Midbrain (tissue), 1 donor: ENCODE results near the gene OR13J1.

Experiments
- DNase-seq: peaks from one replicate; lab custom pipeline; 2025; lab: John Stamatoyannopoulos, UW

Gene OR13J1

GRCh38 chr9:35834260-35835215, 35.7 kb downstream of the OR13J1 start:
- DNase-seq, result no peak

- no peak for DNase-seq
These were observed 37.4 kb downstream of the OR13J1 start for GRCh38 chr9:35832814-35833213.

- DNase-seq, result no peak
These were observed 39.2 kb downstream of the OR13J1 start for GRCh38 chr9:35831040-35831439.

GRCh38 chr9:35829764-35830096, 40.5 kb downstream of the OR13J1 start:
- DNase-seq, result no peak

GRCh38 chr9:35829084-35829763, 41.0 kb downstream of the OR13J1 start, which contains the start of gene TMEM8B:
Gene TMEM8B, plus strand, starts transcription at chr9:35829228. Its CDS starts 220 bp downstream, at chr9:35829448.
- peak; percentile 93 for DNase-seq

GRCh38 chr9:35828716-35829083, 41.5 kb downstream of the OR13J1 start, which contains the start of gene FAM221B:
Gene FAM221B, minus strand, starts transcription at chr9:35828732. Its CDS starts 2,571 bp downstream, at chr9:35826161.
- no peak for DNase-seq

GRCh38 chr9:35827486-35827885, 42.7 kb downstream of the OR13J1 start:
- DNase-seq, result no peak

GRCh38 chr9:35826071-35826701, 44.0 kb downstream of the OR13J1 start:
- DNase-seq, result peak; percentile 53

- no peak for DNase-seq
These were observed 47.3 kb downstream of the OR13J1 start for GRCh38 chr9:35822926-35823325.

GRCh38 chr9:35820076-35820475, 50.1 kb downstream of the OR13J1 start:
- no peak for DNase-seq
